Progenitor cell of endocrine pancreas (in vitro differentiated cells): ENCODE results near the gene SUN2. TPM values are rescaled to one million over a fixed set of nuclear protein-coding genes. Genes with fewer than 3 reads are reported as not detected.

ENCODE experiments used
- DNase-seq: peaks from one replicate; pipeline ENCODE4 v3.0.0; 2021; ENCODE audit warnings: low spot score; ENCODE audit not compliant: unreplicated experiment
- H3K27ac Mint-ChIP-seq: 2 replicates; pipeline ENCODE4 v1.8.0; 2021; ENCODE audit warnings: mild to moderate bottlenecking, moderate library complexity, mixed read lengths
- H3K27me3 Mint-ChIP-seq: 2 replicates; pipeline ENCODE4 v1.8.0; 2021; ENCODE audit warnings: mixed read lengths
- H3K36me3 Mint-ChIP-seq: 2 replicates; pipeline ENCODE4 v1.8.0; 2022; ENCODE audit warnings: mixed read lengths; ENCODE audit not compliant: insufficient read depth
- H3K4me1 Mint-ChIP-seq: 2 replicates; pipeline ENCODE4 v1.8.0; 2021; ENCODE audit warnings: low read depth, mixed read lengths
- H3K4me3 Mint-ChIP-seq: 2 replicates; pipeline ENCODE4 v1.8.0; 2021; ENCODE audit warnings: low read depth, mild to moderate bottlenecking, moderate library complexity, mixed read lengths
- H3K9me3 Mint-ChIP-seq: 2 replicates; pipeline ENCODE4 v1.8.0; 2021; ENCODE audit warnings: low read depth, mixed read lengths
- CTCF ChIP-seq: fragments of 200-600 bp; sonication (generic); IDR thresholded peaks from one replicate; pipeline ENCODE4 v1.5.0; 2021; ENCODE audit warnings: antibody characterized with exemption, mild to moderate bottlenecking; ENCODE audit not compliant: unreplicated experiment
- total RNA-seq: library from RNA; stranded (reverse); gene quantifications from 2 replicates; pipeline ENCODE4 v1.2.1, GENCODE V29; 2021

Gene SUN2
- total RNA-seq, 1 donor from 2014 or later, result 66.1 TPM

GRCh38 chr22:38784035-38784434 lies 28.2 kb upstream of the SUN2 start:
- Mint-ChIP-seq H3K4me3 (no peak overlapping the region), H3K4me1 (no peaks in the 10 kb centered on the region), H3K27ac (no peak overlapping the region), H3K9me3 (no peaks in the 10 kb centered on the region), H3K36me3 (peaks cover 5% of the 10 kb centered on the region), H3K27me3 (no peaks in the 10 kb centered on the region)
- no peak for TF ChIP-seq CTCF
- DNase-seq, result no peak

DNA sequence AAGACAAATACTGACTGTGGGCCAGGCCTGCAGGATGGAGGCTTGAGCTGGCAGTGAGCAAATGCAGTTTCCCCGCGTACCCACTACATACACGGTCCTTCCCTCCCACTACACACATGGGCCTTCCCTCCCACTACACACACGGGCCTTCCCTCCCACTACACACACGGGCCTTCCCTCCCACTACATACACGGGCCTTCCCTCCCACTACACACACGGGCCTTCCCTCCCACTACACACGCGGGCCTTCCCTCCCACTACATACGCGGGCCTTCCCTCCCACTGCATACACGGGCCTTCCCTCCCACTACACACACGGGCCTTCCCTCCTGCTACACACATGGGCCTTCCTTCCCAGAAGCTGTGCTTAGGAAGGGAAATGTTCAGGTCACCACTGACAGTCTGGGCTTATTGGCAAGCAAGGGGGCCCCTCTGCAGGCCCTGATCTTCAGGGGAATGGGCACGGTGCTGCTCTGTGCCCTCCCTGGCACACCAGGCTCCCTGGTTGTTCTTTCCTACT lies 27.4 kb upstream of the SUN2 start:
- Mint-ChIP-seq H3K27ac (no peak overlapping the region), H3K27me3 (no peaks in the 10 kb centered on the region), H3K9me3 (no peaks in the 10 kb centered on the region), H3K4me3 (no peak overlapping the region), H3K4me1 (no peaks in the 10 kb centered on the region), H3K36me3 (peaks cover 5% of the 10 kb centered on the region)
- no peak for TF ChIP-seq CTCF
- no peak for DNase-seq

DNA sequence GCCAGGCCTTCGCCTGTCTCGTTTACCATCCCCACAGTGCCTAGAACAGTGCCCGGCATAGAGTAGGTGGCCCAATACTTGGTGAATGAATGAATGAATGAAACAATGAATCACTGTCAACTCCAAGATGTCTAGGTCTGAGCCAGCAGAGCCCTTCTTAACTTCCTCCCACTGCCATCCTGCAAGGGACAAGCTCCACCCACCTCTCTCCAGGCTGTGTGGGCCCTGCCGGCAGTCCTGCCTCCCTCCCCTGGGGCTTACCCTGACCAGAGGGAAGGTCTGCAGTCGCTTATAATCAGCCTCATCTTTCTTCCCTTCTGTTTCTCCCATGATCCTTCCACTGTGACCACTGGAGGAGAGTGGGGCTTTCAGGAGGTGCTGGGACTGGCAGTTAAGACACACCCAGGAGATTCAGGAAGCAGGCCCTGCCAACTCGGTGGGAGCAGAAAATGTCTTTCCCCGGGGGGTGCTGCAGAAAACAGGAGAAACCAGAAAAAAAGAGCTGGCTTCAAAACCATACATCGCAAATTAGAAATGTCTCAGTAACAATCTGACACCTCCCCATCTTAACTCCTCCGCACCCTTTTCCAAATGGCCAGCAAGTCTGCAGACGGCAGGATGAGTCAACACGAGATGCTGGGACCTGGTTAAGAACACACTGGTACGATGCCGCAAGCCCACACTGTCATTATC lies 26.8 kb upstream of the SUN2 start:
- Mint-ChIP-seq H3K27me3 (no peaks in the 10 kb centered on the region), H3K36me3 (peaks cover 5% of the 10 kb centered on the region), H3K9me3 (no peaks in the 10 kb centered on the region), H3K4me3 (no peak overlapping the region), H3K4me1 (no peaks in the 10 kb centered on the region), H3K27ac (no peak overlapping the region)
- no peak for DNase-seq
- TF ChIP-seq CTCF, result no peak

DNA sequence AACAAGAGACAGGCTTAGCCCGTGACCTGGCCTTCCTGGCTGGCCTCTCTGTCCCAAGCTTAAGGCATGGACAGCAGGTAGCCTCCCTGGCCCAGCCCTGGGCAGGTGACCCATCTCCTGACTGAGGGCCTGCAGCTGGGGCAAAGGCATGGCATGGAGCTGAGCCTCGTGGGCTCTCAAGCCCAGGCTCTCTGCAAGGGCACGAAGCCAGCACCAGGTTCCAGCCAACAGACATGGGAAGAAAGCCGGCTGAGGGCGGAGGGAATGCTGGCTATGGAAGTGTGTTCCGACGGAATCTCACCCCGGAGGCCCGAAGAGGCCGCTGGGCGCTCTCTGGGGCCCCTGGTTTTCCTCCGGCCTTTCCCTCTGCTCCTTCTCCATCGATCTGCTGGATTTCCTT lies 25.2 kb upstream of the SUN2 start:
- H3K27ac Mint-ChIP-seq, result no peak overlapping the region

GRCh38 chr22:38777087-38777671 lies 21.4 kb upstream of the SUN2 start:
- Mint-ChIP-seq H3K4me3 (no peak overlapping the region), H3K4me1 (no peaks in the 10 kb centered on the region), H3K27ac (no peak overlapping the region), H3K9me3 (no peaks in the 10 kb centered on the region), H3K36me3 (peaks cover 4% of the 10 kb centered on the region), H3K27me3 (no peaks in the 10 kb centered on the region)
- no peak for DNase-seq
- no peak for TF ChIP-seq CTCF

More for the DNA sequence above, 25.2 kb upstream of the SUN2 start:
- Mint-ChIP-seq H3K4me3 (no peak overlapping the region), H3K4me1 (no peaks in the 10 kb centered on the region), H3K9me3 (no peaks in the 10 kb centered on the region), H3K36me3 (peaks cover 5% of the 10 kb centered on the region), H3K27me3 (no peaks in the 10 kb centered on the region)
- no peak for DNase-seq
- no peak for TF ChIP-seq CTCF
